Activated naive CD4-positive, alpha-beta T cell treated with anti-CD3 and anti-CD28 coated beads for 36 hours (primary cell): Measurements from ENCODE around the gene MAP4K3. TPM values are rescaled to one million over a fixed set of nuclear protein-coding genes. Genes with fewer than 3 reads are reported as not detected.

Experiments used
- CTCF ChIA-PET: fragments of 350-600 bp; sonication (Branson Sonifier 250); formaldehyde crosslinking; loops from one replicate; lab custom pipeline; 2021; ENCODE audit warnings: antibody characterized with exemption; lab: Charles Lee
- DNase-seq: peaks from one replicate; pipeline ENCODE4 v3.0.0-alpha.2; 2020
- H3K27ac Mint-ChIP-seq: one replicate; pipeline ENCODE4 v1.8.0; 2021; ENCODE audit warnings: mild to moderate bottlenecking, mixed read lengths
- H3K27me3 Mint-ChIP-seq: one replicate; pipeline ENCODE4 v1.8.0; 2021; ENCODE audit warnings: low read depth, mixed read lengths
- H3K36me3 Mint-ChIP-seq: one replicate; pipeline ENCODE4 v1.8.0; 2021; ENCODE audit warnings: low read depth, mixed read lengths
- H3K4me1 Mint-ChIP-seq: one replicate; pipeline ENCODE4 v1.8.0; 2021; ENCODE audit warnings: low read depth, mixed read lengths
- H3K4me3 Mint-ChIP-seq: one replicate; pipeline ENCODE4 v1.8.0; 2021; ENCODE audit warnings: mild to moderate bottlenecking, moderate library complexity, mixed read lengths
- H3K9me3 Mint-ChIP-seq: one replicate; pipeline ENCODE4 v1.8.0; 2021; ENCODE audit warnings: mixed read lengths
- intact Hi-C: fragments of 100-400 bp; cut with micrococcal nuclease; formaldehyde crosslinking; loops from one replicate; pipeline ENCODE4 v1.15.1; 2023
- total RNA-seq, 2 experiments: library from RNA; stranded (reverse); gene quantifications; one replicate each; pipeline ENCODE4 v1.2.3, GENCODE V29; 2021

The MAP4K3 gene
- total RNA-seq, 2 experiments from 2014 or later, result 10.6 to 12.0 TPM

- intact Hi-C loops, result loop anchor here (1.0 to 10.0 kb wide), 9 partner anchors 55 to 1063 kb away; partner anchors contain the start of genes ATL2, SRSF7 and THUMPD2
- peak overlapping the region; percentile 87 for H3K4me3 Mint-ChIP-seq
- H3K27ac Mint-ChIP-seq, result peak overlapping the region; percentile 31
- H3K27me3 Mint-ChIP-seq, result no peaks in the 10 kb centered on the region
- H3K36me3 Mint-ChIP-seq, result peaks cover 8% of the 10 kb centered on the region
- H3K4me1 Mint-ChIP-seq, result peaks cover 57% of the 10 kb centered on the region
- peaks cover 8% of the 10 kb centered on the region for H3K9me3 Mint-ChIP-seq
- peak; percentile 66 for DNase-seq
- CTCF ChIA-PET, result interaction anchor here (0.6 to 1.8 kb wide), 4 partner anchors 58 to 292 kb away, joined by 3 to 9 read pairs (median 4); no protein-coding TSS in a partner anchor
These were observed 624 bp upstream of the MAP4K3 start for GRCh38 chr2:39437522-39438296.

- Mint-ChIP-seq H3K27me3 (no peaks in the 10 kb centered on the region), H3K27ac (peak overlapping the region; percentile 60), H3K9me3 (peaks cover 1% of the 10 kb centered on the region), H3K36me3 (peaks cover 2% of the 10 kb centered on the region), H3K4me3 (peak overlapping the region; percentile 87), H3K4me1 (peaks cover 71% of the 10 kb centered on the region)
- intact Hi-C loops, result loop anchor here (1.0 to 10.0 kb wide), 7 partner anchors 9 to 1061 kb away; partner anchors contain the start of genes ATL2, SRSF7 and THUMPD2
- CTCF ChIA-PET, result interaction anchor here (0.6 to 1.1 kb wide), 2 partner anchors 56 to 234 kb away, joined by 3 read pairs; no protein-coding TSS in a partner anchor
- peak; percentile 19 for DNase-seq
These were observed 1.1 kb downstream of the MAP4K3 start for GRCh38 chr2:39435741-39436591.

- H3K27me3 Mint-ChIP-seq, result no peaks in the 10 kb centered on the region
- CTCF ChIA-PET, result no interaction called here
- intact Hi-C loops, result loop anchor here (1.0 to 10.0 kb wide), 4 partner anchors 8 to 1060 kb away; partner anchors contain the start of genes ATL2, SRSF7 and THUMPD2
- peaks cover 74% of the 10 kb centered on the region for H3K4me1 Mint-ChIP-seq
- peak overlapping the region; percentile 87 for H3K4me3 Mint-ChIP-seq
- no peaks in the 10 kb centered on the region for H3K36me3 Mint-ChIP-seq
- H3K9me3 Mint-ChIP-seq, result no peaks in the 10 kb centered on the region
- H3K27ac Mint-ChIP-seq, result no peak overlapping the region
- DNase-seq, result no peak
These were observed 1.9 kb downstream of the MAP4K3 start for GRCh38 chr2:39435234-39435633.

- Mint-ChIP-seq H3K9me3 (no peaks in the 10 kb centered on the region), H3K4me3 (no peak overlapping the region), H3K4me1 (peaks cover 71% of the 10 kb centered on the region), H3K27ac (no peak overlapping the region), H3K27me3 (no peaks in the 10 kb centered on the region), H3K36me3 (no peaks in the 10 kb centered on the region)
- intact Hi-C loops, result loop anchor here (10.0 kb wide), 2 partner anchors 680 to 1060 kb away; partner anchors contain the start of genes ATL2 and SRSF7
- DNase-seq, result no peak
- CTCF ChIA-PET, result no interaction called here
These were observed 2.7 kb downstream of the MAP4K3 start for GRCh38 chr2:39434233-39434897.

- Mint-ChIP-seq H3K4me1 (peaks cover 65% of the 10 kb centered on the region), H3K27ac (no peak overlapping the region), H3K4me3 (no peak overlapping the region), H3K9me3 (no peaks in the 10 kb centered on the region), H3K27me3 (no peaks in the 10 kb centered on the region), H3K36me3 (no peaks in the 10 kb centered on the region)
- CTCF ChIA-PET, result interaction anchor here (1.1 kb wide), 1 partner anchor 54 kb away, joined by 4 read pairs; no protein-coding TSS in a partner anchor
- intact Hi-C loops, result loop anchor here (10.0 kb wide), 2 partner anchors 679 to 1059 kb away; partner anchors contain the start of genes ATL2 and SRSF7
- no peak for DNase-seq
These were observed 3.4 kb downstream of the MAP4K3 start for GRCh38 chr2:39433586-39434195.

GRCh38 chr2:39432701-39433100 is 4.4 kb downstream of the MAP4K3 start:
- no peak for DNase-seq
- Mint-ChIP-seq H3K4me1 (peaks cover 61% of the 10 kb centered on the region), H3K36me3 (no peaks in the 10 kb centered on the region), H3K27ac (no peak overlapping the region), H3K9me3 (no peaks in the 10 kb centered on the region), H3K27me3 (no peaks in the 10 kb centered on the region), H3K4me3 (no peak overlapping the region)
- CTCF ChIA-PET, result interaction anchor here (1.1 kb wide), 1 partner anchor 53 kb away, joined by 4 read pairs; no protein-coding TSS in a partner anchor
- intact Hi-C loops, result loop anchor here (10.0 kb wide), 2 partner anchors 678 to 1058 kb away; partner anchors contain the start of genes ATL2 and SRSF7

- Mint-ChIP-seq H3K4me3 (no peak overlapping the region), H3K27ac (no peak overlapping the region), H3K9me3 (no peaks in the 10 kb centered on the region), H3K4me1 (peaks cover 69% of the 10 kb centered on the region), H3K27me3 (no peaks in the 10 kb centered on the region), H3K36me3 (no peaks in the 10 kb centered on the region)
- CTCF ChIA-PET, result interaction anchor here (0.5 kb wide), 1 partner anchor 327 kb away, joined by 3 read pairs; no protein-coding TSS in a partner anchor
- DNase-seq, result no peak
- intact Hi-C loops, result loop anchor here (10.0 kb wide), 2 partner anchors 677 to 1057 kb away; partner anchors contain the start of genes ATL2 and SRSF7
These were observed 5.3 kb downstream of the MAP4K3 start for GRCh38 chr2:39431592-39432316.

GRCh38 chr2:39429746-39430145 is 7.3 kb downstream of the MAP4K3 start:
- Mint-ChIP-seq H3K4me3 (no peak overlapping the region), H3K36me3 (no peaks in the 10 kb centered on the region), H3K27ac (no peak overlapping the region), H3K9me3 (no peaks in the 10 kb centered on the region), H3K27me3 (no peaks in the 10 kb centered on the region), H3K4me1 (peaks cover 68% of the 10 kb centered on the region)
- CTCF ChIA-PET, result no interaction called here
- no peak for DNase-seq
- intact Hi-C loops, result loop anchor here (10.0 kb wide), 2 partner anchors 675 to 1055 kb away; partner anchors contain the start of genes ATL2 and SRSF7

GRCh38 chr2:39424951-39425350 is 12.1 kb downstream of the MAP4K3 start:
- H3K9me3 Mint-ChIP-seq, result no peaks in the 10 kb centered on the region
- H3K4me1 Mint-ChIP-seq, result peaks cover 57% of the 10 kb centered on the region
- no peaks in the 10 kb centered on the region for H3K27me3 Mint-ChIP-seq
- no peak for DNase-seq
- H3K4me3 Mint-ChIP-seq, result no peak overlapping the region
- peaks cover 2% of the 10 kb centered on the region for H3K36me3 Mint-ChIP-seq
- intact Hi-C loops, result no loop called here
- CTCF ChIA-PET, result no interaction called here
- no peak overlapping the region for H3K27ac Mint-ChIP-seq

GRCh38 chr2:39422700-39423099 is 14.4 kb downstream of the MAP4K3 start:
- Mint-ChIP-seq H3K27me3 (no peaks in the 10 kb centered on the region), H3K4me1 (peaks cover 62% of the 10 kb centered on the region), H3K27ac (no peak overlapping the region)

More at GRCh38 chr2:39422700-39423099, 14.4 kb downstream of the MAP4K3 start:
- Mint-ChIP-seq H3K36me3 (peaks cover 2% of the 10 kb centered on the region), H3K4me3 (no peak overlapping the region), H3K9me3 (no peaks in the 10 kb centered on the region)
- DNase-seq, result no peak
- CTCF ChIA-PET, result interaction anchor here (1.1 kb wide), 1 partner anchor 45 kb away, joined by 3 read pairs; no protein-coding TSS in a partner anchor
- intact Hi-C loops, result no loop called here
